GM19328 (cell line): ENCODE data around the gene CUX1.

Experiments
- ATAC-seq: cut with Tn5 transposase; IDR thresholded peaks from one replicate; pipeline ENCODE4 v1.9.1; 2021; ENCODE audit warnings: mild to moderate bottlenecking, moderate library complexity; ENCODE audit not compliant: unreplicated experiment

CUX1 gene

DNA sequence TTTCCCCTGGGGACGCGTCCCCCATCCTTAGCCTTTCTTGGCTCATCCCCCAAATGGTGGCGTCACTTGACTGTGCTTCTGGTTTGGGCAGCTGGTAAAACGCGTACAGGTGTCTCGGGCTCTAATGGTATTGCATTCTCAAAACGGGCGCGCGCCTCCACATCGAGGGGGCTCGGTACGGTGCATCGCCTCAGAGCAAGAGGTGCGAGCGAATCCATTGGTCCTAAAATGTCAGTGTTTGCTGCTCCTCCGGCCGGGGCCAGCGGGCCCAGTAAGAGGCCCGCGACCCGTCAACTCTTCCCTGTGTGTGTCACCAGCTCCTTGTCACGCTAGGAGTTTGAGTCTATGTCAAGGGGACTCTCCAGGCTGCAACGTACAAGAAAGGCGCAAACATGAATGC lies 378.6 kb downstream of the CUX1 start:
- no peak for ATAC-seq

- ATAC-seq, result no peak
Measured at GRCh38 chr7:102197161-102197560, 379.7 kb downstream of the CUX1 start.

GRCh38 chr7:102197599-102197998 lies 380.2 kb downstream of the CUX1 start:
- ATAC-seq, result no peak

DNA sequence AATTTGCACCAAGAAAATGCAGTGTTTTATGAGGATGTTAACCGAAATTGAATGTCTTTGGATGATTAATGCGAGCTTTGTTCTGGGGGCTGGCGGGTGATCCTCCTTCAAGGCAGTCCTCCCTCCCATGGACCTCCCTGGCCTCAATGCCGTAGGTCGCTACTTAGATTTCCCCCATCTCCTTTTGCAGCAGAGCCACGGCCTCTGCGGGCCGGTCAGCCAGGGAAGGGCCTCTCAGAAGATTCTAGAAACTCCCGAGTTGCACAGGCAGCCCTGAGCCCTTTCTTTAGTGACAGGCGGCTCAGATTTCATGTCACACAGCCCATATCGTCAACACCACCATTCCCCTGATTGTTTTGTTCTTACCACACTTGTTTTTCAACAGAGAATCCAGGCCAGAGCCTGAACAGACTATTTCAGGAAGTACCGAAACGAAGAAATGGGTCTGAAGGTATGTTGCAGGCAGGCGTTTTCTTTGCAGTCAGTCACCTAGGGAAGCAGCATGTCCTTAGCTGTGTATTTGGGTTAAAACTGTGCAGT lies 381.1 kb downstream of the CUX1 start:
- no peak for ATAC-seq

DNA sequence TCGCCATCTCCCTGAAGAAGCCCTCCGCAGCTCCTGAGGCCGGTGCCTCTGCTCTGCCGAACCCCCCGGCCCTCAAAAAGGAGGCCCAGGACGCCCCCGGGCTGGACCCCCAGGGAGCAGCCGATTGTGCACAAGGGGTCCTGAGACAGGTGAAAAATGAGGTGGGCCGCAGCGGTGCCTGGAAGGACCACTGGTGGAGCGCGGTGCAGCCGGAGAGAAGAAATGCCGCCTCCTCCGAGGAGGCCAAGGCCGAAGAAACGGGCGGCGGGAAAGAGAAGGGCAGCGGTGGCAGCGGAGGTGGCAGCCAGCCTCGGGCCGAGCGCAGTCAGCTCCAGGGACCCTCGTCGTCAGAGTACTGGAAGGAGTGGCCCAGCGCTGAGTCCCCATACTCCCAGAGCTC lies 384.1 kb downstream of the CUX1 start:
- no peak for ATAC-seq

DNA sequence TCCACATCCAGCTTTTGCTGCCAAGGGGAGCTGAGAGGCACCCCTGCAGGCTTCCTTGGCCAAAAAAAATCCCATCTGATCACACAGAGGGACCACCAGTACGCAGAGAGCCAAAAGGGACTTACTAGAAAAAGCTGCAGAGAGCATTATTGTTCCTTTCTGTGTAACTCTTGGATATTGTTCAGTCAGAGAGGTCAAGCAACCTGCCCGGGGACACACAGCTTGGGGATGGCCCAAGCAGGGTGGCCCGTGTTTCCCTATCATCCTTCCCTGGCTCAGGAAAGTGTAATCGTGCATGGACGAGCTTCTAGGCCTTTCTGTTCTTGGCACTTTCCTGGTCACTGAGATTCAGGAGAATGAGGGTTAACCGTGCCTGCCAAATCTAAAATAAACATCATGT lies 385.1 kb downstream of the CUX1 start:
- ATAC-seq, result no peak

GRCh38 chr7:102203218-102203617 lies 385.8 kb downstream of the CUX1 start:
- ATAC-seq, result no peak

- no peak for ATAC-seq
Measured at GRCh38 chr7:102204212-102204611, 386.8 kb downstream of the CUX1 start.

- no peak for ATAC-seq
Measured at GRCh38 chr7:102205915-102206314, 388.5 kb downstream of the CUX1 start.

- ATAC-seq, result no peak
Measured at GRCh38 chr7:102208826-102209225, 391.4 kb downstream of the CUX1 start.

DNA sequence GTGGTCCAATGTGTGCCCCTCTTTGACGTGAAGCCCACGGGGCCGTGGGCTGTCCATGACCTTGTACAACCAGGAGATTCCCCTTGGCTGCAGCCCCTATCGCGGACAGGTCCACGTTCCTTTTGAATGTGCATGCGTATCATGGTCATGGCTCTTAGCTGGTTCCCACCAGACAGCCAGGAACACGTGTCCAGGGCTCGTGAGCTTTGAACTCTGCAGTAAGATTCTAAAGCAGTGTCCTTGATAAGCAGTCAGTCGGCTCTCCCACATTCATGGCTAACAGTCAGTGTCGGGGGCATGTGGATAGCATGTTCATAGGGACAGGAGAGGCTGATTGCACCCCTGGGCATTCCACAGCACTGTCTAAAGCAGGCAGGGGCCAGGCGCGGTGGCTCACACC lies 393.4 kb downstream of the CUX1 start:
- ATAC-seq, result no peak

DNA sequence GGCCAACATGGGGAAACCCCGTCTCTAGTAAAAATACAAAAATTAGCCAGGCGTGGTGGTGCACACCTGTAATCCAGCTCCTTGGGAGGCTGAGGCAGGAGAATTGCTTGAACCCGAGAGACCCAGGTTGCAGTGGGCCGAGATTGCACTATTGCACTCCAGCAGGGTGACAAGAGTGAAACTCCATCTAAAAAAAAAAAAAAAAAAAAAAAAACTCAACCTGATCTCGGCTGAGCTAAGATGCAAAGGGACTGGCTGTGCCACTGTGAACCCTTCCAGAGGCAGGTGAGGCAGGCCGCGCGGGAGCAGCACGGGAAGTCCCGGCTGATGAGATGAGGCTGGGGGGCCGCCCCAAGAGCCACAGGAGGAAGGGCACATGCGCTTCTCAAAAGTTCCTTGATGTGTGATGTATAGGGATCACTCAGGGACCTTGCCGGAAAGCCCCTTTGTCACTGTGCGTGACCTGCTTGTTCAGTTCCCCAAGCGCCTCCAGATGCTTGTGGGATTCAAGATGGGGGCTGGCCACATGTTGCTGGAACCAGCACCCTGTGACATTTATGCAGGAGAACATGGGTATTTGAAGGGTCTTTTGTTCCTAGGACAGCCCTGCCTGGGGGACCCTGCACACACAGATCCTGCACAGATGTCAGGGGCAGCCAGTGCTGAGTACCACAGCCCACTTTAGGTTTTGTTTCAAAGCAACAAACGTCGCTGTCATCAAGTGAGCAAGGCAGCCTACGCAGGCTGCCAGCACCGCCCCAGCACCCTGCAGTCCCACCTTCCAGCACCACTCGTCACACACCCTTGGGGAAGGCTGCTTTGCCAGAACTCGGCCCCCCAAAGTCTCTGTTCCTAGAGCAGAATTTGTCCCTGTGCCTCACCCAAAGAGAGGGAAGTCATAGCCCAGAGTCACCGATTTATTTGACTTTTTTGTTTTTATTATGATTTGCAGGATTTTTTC lies 394.4 kb downstream of the CUX1 start:
- ATAC-seq, result peak; percentile 65

DNA sequence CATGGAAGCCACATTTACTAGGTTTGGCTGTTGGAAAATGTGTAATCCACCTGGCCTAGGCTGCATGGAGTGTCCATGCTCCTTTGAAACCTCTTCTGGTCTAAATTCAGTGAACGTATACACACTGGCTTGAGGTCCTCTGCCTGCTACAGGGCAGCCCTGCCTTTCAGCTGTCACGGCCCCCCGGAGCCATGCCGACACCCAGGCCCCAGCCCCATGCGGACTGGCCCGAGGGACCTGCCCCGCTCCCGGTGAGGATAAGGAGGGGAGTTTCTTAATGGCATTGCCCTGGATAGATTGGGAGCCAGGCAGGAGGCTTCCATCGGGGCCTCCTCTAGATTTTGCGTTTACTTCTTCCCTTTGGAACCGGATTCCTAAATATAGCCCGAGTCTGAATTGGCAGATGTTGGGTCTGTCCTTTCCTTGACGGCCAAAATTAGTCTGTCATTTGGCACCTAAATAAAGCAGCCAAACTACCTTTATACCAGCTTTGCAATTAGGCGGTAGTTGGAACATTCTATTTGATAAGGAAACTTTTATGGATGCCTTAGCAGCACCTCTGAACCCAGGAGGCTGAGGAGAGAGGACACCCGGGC lies 397.1 kb downstream of the CUX1 start:
- ATAC-seq, result no peak

GRCh38 chr7:102215256-102215655 lies 397.8 kb downstream of the CUX1 start:
- ATAC-seq, result no peak

DNA sequence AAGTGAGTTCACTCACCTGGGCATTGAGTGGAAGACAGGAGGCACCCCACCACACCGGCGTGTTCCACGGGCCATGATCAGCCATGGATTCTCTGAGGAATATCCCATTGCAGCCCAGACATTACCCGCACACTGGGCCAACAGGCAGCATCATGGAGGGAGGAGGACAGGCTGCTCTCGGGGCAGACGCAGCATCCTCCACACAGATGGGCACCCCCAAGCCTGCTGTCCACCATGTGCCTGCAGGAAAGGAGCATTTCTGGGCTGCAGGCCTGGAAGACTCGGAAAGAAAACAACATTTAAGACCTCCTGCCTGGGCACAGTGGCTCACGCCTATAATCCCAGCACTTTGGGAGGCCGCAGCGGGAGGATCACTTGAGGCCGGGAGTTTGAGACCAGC lies 398.3 kb downstream of the CUX1 start:
- no peak for ATAC-seq

- ATAC-seq, result no peak
Measured at GRCh38 chr7:102216573-102217314, 399.3 kb downstream of the CUX1 start.

- no peak for ATAC-seq
Measured at GRCh38 chr7:102220229-102220850, 402.9 kb downstream of the CUX1 start.

GRCh38 chr7:102220960-102221800 lies 403.8 kb downstream of the CUX1 start:
- ATAC-seq, result no peak

GRCh38 chr7:102221961-102222360 lies 404.5 kb downstream of the CUX1 start:
- no peak for ATAC-seq

DNA sequence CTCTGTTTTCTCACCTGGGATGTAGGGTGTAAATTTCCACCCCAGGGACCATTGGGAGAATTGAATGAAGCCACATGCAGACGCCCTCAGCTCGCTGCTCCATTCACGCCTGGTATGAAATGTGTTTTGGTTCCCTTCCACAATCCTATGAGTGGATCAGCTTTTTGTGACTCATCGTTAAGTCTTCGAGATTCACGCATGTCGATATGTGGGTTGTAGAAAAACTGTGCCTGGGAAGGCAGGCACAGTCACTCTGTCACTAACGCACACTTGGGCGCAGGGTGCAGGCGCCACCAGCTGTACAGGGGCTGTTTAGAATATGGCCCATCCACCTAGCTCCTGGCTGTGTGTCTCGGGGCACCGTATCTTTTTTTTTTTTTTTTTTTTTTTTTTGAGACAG lies 405.0 kb downstream of the CUX1 start:
- ATAC-seq, result no peak
